Dendritic cell treated with granulocyte-macrophage colony-stimulating factor and Interleukin-4, amounts not matched to agents 40 ng/mL and 50 ng/mL, for 4 days (primary cell): ENCODE results near the gene MAST2.

Experiments
- H3K27ac Mint-ChIP-seq: one replicate; pipeline ENCODE4 v1.8.0; 2022; ENCODE audit warnings: mild to moderate bottlenecking, mixed read lengths
- H3K27me3 Mint-ChIP-seq: one replicate; pipeline ENCODE4 v1.8.0; 2022; ENCODE audit warnings: mild to moderate bottlenecking, mixed read lengths
- H3K36me3 Mint-ChIP-seq: one replicate; pipeline ENCODE4 v1.8.0; 2022; ENCODE audit warnings: low read depth, mixed read lengths
- H3K4me1 Mint-ChIP-seq: one replicate; pipeline ENCODE4 v1.8.0; 2022; ENCODE audit warnings: low read depth, mixed read lengths
- H3K4me3 Mint-ChIP-seq: one replicate; pipeline ENCODE4 v1.8.0; 2022; ENCODE audit warnings: mild to moderate bottlenecking, moderate library complexity, mixed read lengths
- H3K9me3 Mint-ChIP-seq: one replicate; pipeline ENCODE4 v1.8.0; 2022; ENCODE audit warnings: mixed read lengths
- intact Hi-C: fragments of 100-400 bp; cut with micrococcal nuclease; formaldehyde crosslinking; loops from one replicate; pipeline ENCODE4 v1.15.0; 2022

Gene MAST2

DNA sequence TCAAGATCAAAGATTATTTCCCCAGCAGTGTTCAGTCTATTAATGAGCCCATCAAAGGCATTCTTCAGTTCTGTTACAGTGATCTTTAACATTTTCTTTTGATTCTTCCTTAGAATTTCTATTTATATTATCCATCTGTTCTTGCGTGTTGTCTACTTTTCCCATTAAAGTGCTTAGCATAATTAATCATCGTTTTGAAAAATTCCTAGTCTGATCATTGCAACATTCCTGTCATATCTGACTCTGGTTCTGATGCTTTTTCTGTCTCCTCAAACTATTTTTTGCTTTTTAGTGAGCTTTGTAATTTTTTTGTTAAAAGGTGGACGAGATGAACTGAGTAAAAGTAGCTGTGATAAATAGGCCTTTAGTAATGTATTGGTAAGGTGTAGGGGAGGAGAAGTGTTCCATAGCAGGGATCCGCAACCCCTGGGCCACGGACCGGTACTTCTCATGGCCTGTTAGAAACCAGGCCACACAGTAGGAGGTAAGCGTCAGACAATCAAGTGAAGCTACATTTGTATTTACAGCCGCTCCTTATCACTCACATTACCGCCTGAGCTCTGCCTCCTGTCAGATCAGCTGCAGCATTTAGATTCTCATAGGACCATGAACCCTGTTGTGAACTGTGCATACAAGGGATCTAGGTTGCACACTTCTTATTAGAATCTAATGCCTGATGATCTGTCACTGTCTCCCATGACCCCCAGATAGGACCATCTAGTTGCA is 165.7 kb downstream of the MAST2 start:
- Mint-ChIP-seq H3K9me3 (no peaks in the 10 kb centered on the region), H3K4me3 (no peak overlapping the region), H3K27ac (no peak overlapping the region), H3K27me3 (no peaks in the 10 kb centered on the region), H3K4me1 (no peaks in the 10 kb centered on the region), H3K36me3 (peaks cover 9% of the 10 kb centered on the region)
- intact Hi-C loops, result no loop called here

DNA sequence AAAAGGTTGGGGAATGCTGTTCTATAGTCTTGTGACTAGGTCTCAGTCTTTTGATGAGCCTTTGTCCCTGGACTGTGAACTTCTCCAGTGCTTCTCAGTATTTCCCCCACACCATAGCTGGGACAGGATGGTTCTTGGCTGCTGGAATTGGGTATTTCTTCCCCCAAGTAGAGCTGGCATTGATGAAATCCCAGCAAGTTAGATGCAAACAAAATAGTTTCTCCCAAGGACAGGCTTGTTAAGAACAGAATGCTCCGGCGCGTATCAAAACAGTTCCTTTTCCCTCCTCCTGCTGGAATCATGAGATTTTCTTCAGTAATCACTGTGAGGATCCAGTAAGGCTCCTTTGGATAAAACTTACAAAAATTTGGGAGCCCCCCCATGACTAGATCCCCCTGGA is 166.5 kb downstream of the MAST2 start:
- no peaks in the 10 kb centered on the region for H3K9me3 Mint-ChIP-seq
- intact Hi-C loops, result no loop called here
- H3K4me1 Mint-ChIP-seq, result no peaks in the 10 kb centered on the region
- peaks cover 1% of the 10 kb centered on the region for H3K36me3 Mint-ChIP-seq
- H3K27me3 Mint-ChIP-seq, result no peaks in the 10 kb centered on the region
- H3K27ac Mint-ChIP-seq, result no peak overlapping the region
- H3K4me3 Mint-ChIP-seq, result no peak overlapping the region

- Mint-ChIP-seq H3K4me1 (no peaks in the 10 kb centered on the region), H3K27ac (no peak overlapping the region), H3K36me3 (no peaks in the 10 kb centered on the region), H3K9me3 (no peaks in the 10 kb centered on the region), H3K4me3 (no peak overlapping the region), H3K27me3 (no peaks in the 10 kb centered on the region)
- intact Hi-C loops, result no loop called here
These were observed 167.9 kb downstream of the MAST2 start for GRCh38 chr1:45971335-45971734.

DNA sequence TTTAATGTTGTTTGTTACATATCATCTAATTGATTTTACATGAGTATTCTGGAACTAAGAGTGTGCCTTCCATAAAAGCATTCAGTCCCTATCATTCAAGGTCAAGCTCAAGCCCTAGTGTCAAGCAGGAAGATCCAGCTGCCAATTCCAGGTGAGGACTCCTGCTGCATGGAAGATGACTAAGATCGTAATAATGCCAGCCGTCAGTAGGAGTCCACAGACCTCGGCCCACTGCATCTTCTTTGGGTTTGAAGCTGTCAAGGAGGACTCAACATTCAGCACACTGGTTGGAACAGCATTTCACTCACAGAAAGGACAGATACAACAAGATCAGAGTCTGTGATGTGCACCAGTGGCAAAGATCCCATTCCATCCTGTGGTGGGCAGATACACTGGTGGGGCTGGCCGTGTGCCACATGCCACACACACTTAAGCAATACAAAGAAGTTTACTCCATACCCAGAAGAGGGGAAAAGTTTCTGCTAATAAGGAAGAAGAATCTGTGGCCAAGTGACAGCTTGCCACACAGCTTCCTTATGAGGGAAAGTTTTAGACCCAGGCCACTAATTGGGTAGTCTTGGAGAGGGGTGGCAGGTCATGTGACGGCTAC is 168.6 kb downstream of the MAST2 start:
- H3K4me3 Mint-ChIP-seq, result no peak overlapping the region
- intact Hi-C loops, result no loop called here
- no peak overlapping the region for H3K27ac Mint-ChIP-seq
- H3K27me3 Mint-ChIP-seq, result no peaks in the 10 kb centered on the region
- no peaks in the 10 kb centered on the region for H3K36me3 Mint-ChIP-seq
- H3K4me1 Mint-ChIP-seq, result no peaks in the 10 kb centered on the region
- no peaks in the 10 kb centered on the region for H3K9me3 Mint-ChIP-seq

GRCh38 chr1:45972621-45973020 is 169.2 kb downstream of the MAST2 start:
- Mint-ChIP-seq H3K36me3 (no peaks in the 10 kb centered on the region), H3K4me3 (no peak overlapping the region), H3K9me3 (no peaks in the 10 kb centered on the region), H3K27me3 (no peaks in the 10 kb centered on the region), H3K27ac (no peak overlapping the region), H3K4me1 (no peaks in the 10 kb centered on the region)
- intact Hi-C loops, result no loop called here

- Mint-ChIP-seq H3K27ac (no peak overlapping the region), H3K27me3 (no peaks in the 10 kb centered on the region), H3K4me1 (no peaks in the 10 kb centered on the region), H3K4me3 (no peak overlapping the region), H3K9me3 (no peaks in the 10 kb centered on the region), H3K36me3 (no peaks in the 10 kb centered on the region)
- intact Hi-C loops, result no loop called here
These were observed 169.7 kb downstream of the MAST2 start for GRCh38 chr1:45973121-45973520.

DNA sequence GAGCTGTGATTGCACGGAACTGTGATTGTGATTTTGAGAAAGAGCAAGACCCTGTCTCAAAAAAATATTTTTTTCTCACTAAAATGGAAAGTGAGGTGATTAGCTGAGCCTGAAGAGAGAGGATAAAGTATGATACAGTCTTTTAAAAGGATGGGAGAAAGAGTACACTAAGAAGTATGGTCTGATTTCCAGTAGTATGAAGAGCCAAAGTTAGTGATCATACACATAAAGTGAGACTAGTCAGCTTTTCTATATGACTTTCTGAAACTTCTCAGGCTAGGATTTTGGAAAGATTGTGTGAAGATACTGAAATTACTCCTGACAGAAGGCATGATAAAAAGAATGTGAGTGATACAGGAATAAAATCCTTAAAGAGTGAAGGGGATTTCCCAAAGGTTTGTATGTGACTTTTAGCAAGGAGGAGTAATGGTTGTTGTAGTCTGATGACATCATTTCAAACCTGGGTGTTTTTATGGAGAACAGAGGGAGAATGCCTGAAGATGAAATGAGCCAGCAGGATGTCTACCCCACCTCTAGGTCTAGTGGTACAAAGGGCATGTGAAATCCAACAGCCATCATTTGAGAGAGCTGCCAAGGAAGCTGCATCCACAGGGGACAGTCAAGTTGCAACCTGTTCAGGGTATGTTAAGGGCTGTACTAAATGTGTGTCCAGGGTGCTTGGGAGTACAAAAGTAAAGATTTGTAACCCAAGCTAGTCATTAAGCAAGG is 171.3 kb downstream of the MAST2 start:
- intact Hi-C loops, result no loop called here

GRCh38 chr1:45976623-45977022 is 173.2 kb downstream of the MAST2 start:
- no peaks in the 10 kb centered on the region for H3K4me1 Mint-ChIP-seq
- no peak overlapping the region for H3K27ac Mint-ChIP-seq
- no peaks in the 10 kb centered on the region for H3K27me3 Mint-ChIP-seq
- H3K9me3 Mint-ChIP-seq, result no peaks in the 10 kb centered on the region
- no peak overlapping the region for H3K4me3 Mint-ChIP-seq
- peaks cover 4% of the 10 kb centered on the region for H3K36me3 Mint-ChIP-seq
- intact Hi-C loops, result no loop called here

More for the DNA sequence above, 171.3 kb downstream of the MAST2 start:
- no peaks in the 10 kb centered on the region for H3K36me3 Mint-ChIP-seq
- no peaks in the 10 kb centered on the region for H3K4me1 Mint-ChIP-seq
- no peaks in the 10 kb centered on the region for H3K9me3 Mint-ChIP-seq
- H3K27me3 Mint-ChIP-seq, result no peaks in the 10 kb centered on the region
- no peak overlapping the region for H3K4me3 Mint-ChIP-seq
- no peak overlapping the region for H3K27ac Mint-ChIP-seq

DNA sequence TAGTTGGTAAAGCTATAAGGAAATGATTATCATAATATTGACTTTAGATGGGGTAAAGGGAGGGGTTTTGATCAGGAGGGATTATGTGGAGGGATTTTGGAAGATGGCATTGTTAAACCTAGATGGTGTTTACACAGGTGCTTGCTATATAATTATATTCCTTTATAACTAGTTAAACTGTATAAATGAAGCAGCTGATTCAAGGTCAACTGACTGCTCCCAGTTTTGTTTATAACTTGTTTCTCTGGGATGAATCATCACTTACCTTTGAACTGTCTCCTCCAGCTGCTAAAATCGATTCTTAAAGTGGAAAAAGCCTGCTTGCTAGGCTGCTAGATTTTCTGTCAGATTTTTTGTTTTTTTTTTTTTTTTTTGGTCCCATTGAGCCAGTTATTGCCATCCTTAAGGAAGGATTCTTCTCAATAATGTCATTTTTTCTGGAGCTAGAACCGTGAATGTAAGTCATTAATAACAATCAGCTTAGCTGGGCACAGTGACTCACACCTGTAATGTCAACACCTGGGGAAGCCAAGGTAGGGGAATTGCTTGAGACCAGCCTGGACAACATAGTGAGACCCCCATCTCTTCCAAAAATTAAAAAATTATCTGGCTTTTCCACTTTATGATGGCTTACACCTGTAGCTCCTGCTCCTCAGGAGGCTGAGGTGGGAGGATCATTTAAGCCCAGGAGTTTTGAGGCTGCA is 175.8 kb downstream of the MAST2 start:
- Mint-ChIP-seq H3K9me3 (no peaks in the 10 kb centered on the region), H3K4me1 (no peaks in the 10 kb centered on the region), H3K4me3 (no peak overlapping the region), H3K27ac (no peak overlapping the region), H3K36me3 (peaks cover 4% of the 10 kb centered on the region), H3K27me3 (no peaks in the 10 kb centered on the region)
- intact Hi-C loops, result no loop called here

DNA sequence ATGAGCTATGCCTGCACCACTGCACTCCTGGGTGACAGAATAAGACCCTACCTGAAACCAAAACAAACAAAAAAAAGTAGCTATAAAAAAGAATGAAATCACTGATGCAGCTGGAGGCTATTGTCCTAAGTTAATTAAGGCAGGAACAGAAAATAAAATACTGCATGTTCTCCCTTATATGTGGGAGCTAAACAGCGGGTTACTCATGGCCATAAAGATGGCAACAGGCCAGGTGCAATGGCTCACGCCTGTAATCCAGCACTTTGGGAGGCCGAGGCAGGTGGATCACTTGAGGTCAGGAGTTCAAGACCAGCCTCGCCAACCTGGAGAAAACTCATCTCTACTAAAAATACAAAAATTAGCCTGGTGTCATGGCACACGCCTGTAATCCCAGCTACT is 176.4 kb downstream of the MAST2 start:
- Mint-ChIP-seq H3K4me1 (no peaks in the 10 kb centered on the region), H3K9me3 (no peaks in the 10 kb centered on the region), H3K27ac (no peak overlapping the region), H3K4me3 (no peak overlapping the region), H3K36me3 (peaks cover 4% of the 10 kb centered on the region), H3K27me3 (no peaks in the 10 kb centered on the region)
- intact Hi-C loops, result no loop called here

DNA sequence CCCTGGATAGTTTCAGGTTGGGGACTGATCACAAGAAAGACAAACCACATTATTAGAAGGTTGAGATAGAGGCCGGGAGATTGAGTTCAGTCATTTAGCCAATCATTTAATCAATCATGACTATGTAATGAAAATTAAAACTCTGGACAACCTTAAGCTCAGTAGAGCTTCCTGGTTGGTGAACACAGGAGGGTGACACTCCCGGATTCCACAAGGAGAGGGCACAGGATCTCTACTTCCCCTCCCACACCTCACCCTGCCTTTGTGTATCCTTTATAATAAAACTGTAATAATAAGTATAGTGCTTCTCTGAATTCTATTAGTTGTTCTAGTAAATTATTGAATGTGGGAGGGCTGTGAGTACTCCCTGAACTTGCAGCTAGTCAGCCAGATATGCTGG is 178.9 kb downstream of the MAST2 start:
- peaks cover 4% of the 10 kb centered on the region for H3K36me3 Mint-ChIP-seq
- no peaks in the 10 kb centered on the region for H3K9me3 Mint-ChIP-seq
- no peak overlapping the region for H3K4me3 Mint-ChIP-seq
- no peaks in the 10 kb centered on the region for H3K27me3 Mint-ChIP-seq
- H3K4me1 Mint-ChIP-seq, result no peaks in the 10 kb centered on the region
- H3K27ac Mint-ChIP-seq, result no peak overlapping the region
- intact Hi-C loops, result no loop called here

GRCh38 chr1:45983967-45984366 is 180.6 kb downstream of the MAST2 start:
- Mint-ChIP-seq H3K27me3 (no peaks in the 10 kb centered on the region), H3K27ac (no peak overlapping the region), H3K4me1 (no peaks in the 10 kb centered on the region), H3K4me3 (no peak overlapping the region), H3K36me3 (peaks cover 4% of the 10 kb centered on the region), H3K9me3 (no peaks in the 10 kb centered on the region)
- intact Hi-C loops, result no loop called here

DNA sequence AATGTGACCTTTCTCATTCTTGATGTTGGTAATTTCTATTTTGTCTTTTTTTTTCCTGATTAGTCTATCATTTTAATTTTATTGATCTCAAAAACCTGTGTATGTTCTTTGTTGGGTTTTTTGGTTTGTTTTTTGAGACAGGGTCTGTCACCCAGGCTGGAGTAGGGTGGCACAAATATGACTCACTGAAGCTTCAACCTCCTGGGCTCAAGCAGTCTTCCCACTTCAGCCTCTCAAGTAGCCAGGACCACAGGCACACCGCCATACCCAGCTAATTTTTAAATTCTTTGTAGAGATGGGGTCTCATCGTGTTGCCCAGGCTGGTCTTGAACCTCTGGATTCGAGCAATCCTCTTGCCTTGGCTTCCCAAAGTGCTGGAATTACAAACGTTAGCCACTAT is 183.8 kb downstream of the MAST2 start:
- Mint-ChIP-seq H3K36me3 (no peaks in the 10 kb centered on the region), H3K9me3 (peaks cover 6% of the 10 kb centered on the region), H3K4me1 (peaks cover 13% of the 10 kb centered on the region), H3K4me3 (no peak overlapping the region), H3K27me3 (no peaks in the 10 kb centered on the region), H3K27ac (no peak overlapping the region)
- intact Hi-C loops, result no loop called here

GRCh38 chr1:45989249-45989648 is 185.8 kb downstream of the MAST2 start:
- Mint-ChIP-seq H3K4me1 (peaks cover 13% of the 10 kb centered on the region), H3K27me3 (no peaks in the 10 kb centered on the region)

More at GRCh38 chr1:45989249-45989648, 185.8 kb downstream of the MAST2 start:
- H3K36me3 Mint-ChIP-seq, result no peaks in the 10 kb centered on the region
- H3K9me3 Mint-ChIP-seq, result peaks cover 6% of the 10 kb centered on the region
- intact Hi-C loops, result no loop called here
- H3K4me3 Mint-ChIP-seq, result no peak overlapping the region
- H3K27ac Mint-ChIP-seq, result no peak overlapping the region
